Neural cell (in vitro differentiated cells): ENCODE measurements around the gene FAM186B.

ENCODE experiments used
- EP300 ChIP-seq: fragments of 450-650 bp; conservative IDR thresholded peaks from 2 replicates; pipeline ENCODE4 v1.6.1; 2014; ENCODE audit warnings: antibody characterized with exemption, mild to moderate bottlenecking, moderate library complexity; ENCODE audit not compliant: poor library complexity, severe bottlenecking
- EZH2 ChIP-seq: fragments of 200-600, 300-800 bp; shearing (Covaris generic), sonication (generic); IDR thresholded peaks from 2 replicates; pipeline ENCODE4 v1.6.1; 2014; ENCODE audit warnings: antibody characterized with exemption, low read length, borderline replicate concordance, mild to moderate bottlenecking; ENCODE audit not compliant: insufficient read depth, poor library complexity, severe bottlenecking
- POLR2AphosphoS5 ChIP-seq: IDR thresholded peaks from 2 replicates; pipeline ENCODE4 v1.6.1; 2012
- TF ChIP-seq, protein P1 (sequence below): fragments of 450-650 bp; IDR thresholded peaks from 2 replicates; pipeline ENCODE4 v1.5.1; 2014; ENCODE audit warnings: antibody characterized with exemption, mild to moderate bottlenecking, moderate library complexity; ENCODE audit not compliant: poor library complexity, severe bottlenecking
- TF ChIP-seq, protein P2 (sequence below): IDR thresholded peaks from 2 replicates; pipeline ENCODE4 v1.6.1; 2012; ENCODE audit warnings: borderline replicate concordance

DNA sequence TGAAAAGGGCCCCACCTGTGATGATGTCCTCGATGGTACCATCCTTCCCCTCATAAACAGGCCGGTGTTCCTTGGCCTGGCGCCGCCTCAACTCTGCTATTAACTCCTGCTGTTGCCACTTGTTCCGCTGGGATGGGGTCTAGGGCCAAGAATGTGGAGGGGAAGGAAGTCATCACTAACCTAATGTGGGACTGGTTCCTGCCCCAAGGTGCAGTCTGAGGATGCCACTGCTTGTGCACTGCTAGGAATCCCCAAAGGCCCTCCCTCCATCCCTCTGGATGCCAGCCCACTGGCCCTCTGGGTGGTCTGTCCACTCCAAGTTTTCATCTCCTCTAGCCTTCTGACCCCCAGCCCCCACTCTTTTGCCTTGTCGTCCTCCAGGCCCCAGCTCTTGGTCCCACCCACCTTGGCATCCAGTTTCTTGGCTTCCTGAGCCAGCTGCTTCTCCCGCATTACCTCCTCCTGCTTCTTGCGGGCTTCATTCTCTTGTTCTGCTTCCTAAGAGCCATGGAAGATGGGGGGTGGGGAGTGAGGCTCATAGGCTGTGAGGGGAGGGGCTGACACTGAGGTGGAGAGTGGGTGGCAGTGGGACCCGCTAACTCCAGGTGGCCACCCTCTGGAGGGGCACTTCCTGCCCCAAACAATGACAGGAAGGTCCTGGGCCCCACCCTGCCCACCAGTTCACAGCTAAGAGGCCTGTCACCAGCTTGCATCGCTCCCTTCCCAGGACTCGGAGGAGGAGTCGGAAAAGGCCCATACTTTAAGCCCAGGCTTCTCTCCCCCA is 41.6 kb upstream of the FAM186B start:
- TF ChIP-seq, protein P1, sequence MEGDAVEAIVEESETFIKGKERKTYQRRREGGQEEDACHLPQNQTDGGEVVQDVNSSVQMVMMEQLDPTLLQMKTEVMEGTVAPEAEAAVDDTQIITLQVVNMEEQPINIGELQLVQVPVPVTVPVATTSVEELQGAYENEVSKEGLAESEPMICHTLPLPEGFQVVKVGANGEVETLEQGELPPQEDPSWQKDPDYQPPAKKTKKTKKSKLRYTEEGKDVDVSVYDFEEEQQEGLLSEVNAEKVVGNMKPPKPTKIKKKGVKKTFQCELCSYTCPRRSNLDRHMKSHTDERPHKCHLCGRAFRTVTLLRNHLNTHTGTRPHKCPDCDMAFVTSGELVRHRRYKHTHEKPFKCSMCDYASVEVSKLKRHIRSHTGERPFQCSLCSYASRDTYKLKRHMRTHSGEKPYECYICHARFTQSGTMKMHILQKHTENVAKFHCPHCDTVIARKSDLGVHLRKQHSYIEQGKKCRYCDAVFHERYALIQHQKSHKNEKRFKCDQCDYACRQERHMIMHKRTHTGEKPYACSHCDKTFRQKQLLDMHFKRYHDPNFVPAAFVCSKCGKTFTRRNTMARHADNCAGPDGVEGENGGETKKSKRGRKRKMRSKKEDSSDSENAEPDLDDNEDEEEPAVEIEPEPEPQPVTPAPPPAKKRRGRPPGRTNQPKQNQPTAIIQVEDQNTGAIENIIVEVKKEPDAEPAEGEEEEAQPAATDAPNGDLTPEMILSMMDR = no peak
- TF ChIP-seq POLR2AphosphoS5 = no peak
- TF ChIP-seq, protein P2, sequence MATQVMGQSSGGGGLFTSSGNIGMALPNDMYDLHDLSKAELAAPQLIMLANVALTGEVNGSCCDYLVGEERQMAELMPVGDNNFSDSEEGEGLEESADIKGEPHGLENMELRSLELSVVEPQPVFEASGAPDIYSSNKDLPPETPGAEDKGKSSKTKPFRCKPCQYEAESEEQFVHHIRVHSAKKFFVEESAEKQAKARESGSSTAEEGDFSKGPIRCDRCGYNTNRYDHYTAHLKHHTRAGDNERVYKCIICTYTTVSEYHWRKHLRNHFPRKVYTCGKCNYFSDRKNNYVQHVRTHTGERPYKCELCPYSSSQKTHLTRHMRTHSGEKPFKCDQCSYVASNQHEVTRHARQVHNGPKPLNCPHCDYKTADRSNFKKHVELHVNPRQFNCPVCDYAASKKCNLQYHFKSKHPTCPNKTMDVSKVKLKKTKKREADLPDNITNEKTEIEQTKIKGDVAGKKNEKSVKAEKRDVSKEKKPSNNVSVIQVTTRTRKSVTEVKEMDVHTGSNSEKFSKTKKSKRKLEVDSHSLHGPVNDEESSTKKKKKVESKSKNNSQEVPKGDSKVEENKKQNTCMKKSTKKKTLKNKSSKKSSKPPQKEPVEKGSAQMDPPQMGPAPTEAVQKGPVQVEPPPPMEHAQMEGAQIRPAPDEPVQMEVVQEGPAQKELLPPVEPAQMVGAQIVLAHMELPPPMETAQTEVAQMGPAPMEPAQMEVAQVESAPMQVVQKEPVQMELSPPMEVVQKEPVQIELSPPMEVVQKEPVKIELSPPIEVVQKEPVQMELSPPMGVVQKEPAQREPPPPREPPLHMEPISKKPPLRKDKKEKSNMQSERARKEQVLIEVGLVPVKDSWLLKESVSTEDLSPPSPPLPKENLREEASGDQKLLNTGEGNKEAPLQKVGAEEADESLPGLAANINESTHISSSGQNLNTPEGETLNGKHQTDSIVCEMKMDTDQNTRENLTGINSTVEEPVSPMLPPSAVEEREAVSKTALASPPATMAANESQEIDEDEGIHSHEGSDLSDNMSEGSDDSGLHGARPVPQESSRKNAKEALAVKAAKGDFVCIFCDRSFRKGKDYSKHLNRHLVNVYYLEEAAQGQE = no peak
- TF ChIP-seq EP300 = no peak
- TF ChIP-seq EZH2 = no peak
